C4-2B (cell line): ENCODE results near the gene AZIN2.

Experiments
- ZFX ChIP-seq: fragments of 450-650 bp; IDR thresholded peaks from 2 replicates; pipeline ENCODE4 v1.6.1; 2017
- TF ChIP-seq, protein P1 (sequence below): fragments of 450-650 bp; conservative IDR thresholded peaks from 2 replicates; pipeline ENCODE4 v1.5.1; 2017; ENCODE audit warnings: mild to moderate bottlenecking

DNA sequence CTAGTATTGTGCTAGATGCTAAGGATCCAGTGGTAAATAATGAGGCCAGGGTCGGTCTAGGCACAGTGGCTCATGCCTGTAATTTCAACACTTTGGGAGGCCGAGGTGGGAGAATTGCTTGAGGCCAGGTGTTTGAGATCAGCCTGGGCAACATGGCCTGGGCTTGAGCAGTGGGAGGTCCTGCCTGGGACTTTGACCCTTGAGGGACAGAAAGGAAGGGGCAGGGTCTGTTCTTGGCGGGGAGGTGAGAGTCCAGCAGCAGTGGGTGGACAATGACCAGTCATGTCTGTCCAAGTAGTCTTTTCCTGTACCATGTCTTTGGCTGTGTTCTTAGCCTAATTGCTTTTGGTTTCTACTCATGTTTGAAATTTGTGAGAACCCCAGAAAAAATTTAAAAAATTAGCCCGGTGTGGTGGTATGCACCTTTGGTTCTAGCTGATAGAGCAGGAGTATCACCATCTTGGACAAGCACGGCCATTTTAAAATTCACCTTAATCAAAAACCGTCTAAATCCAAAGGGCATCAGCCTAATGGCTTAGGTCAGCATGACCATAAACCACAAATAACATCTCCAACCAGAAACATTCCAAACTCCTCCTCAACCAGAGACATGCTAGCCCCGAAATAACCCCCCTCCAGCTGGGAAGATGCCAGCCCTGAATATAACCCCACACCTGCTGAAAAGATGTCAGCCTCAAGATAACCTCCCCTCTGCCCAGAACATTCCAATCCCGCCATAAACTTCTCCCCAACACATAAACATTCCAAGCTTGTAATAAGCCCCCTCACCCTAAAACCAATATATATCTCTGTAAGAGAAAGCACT lies 37.5 kb upstream of the AZIN2 start:
- TF ChIP-seq, protein P1, sequence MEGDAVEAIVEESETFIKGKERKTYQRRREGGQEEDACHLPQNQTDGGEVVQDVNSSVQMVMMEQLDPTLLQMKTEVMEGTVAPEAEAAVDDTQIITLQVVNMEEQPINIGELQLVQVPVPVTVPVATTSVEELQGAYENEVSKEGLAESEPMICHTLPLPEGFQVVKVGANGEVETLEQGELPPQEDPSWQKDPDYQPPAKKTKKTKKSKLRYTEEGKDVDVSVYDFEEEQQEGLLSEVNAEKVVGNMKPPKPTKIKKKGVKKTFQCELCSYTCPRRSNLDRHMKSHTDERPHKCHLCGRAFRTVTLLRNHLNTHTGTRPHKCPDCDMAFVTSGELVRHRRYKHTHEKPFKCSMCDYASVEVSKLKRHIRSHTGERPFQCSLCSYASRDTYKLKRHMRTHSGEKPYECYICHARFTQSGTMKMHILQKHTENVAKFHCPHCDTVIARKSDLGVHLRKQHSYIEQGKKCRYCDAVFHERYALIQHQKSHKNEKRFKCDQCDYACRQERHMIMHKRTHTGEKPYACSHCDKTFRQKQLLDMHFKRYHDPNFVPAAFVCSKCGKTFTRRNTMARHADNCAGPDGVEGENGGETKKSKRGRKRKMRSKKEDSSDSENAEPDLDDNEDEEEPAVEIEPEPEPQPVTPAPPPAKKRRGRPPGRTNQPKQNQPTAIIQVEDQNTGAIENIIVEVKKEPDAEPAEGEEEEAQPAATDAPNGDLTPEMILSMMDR, result no peak
- TF ChIP-seq ZFX, result no peak
